K562 (cell line): ENCODE results near the gene IL10RB. TPM values are rescaled to one million over a fixed set of nuclear protein-coding genes. Genes with fewer than 3 reads are reported as not detected.

Experiments
- ARID3B ChIP-seq: fragments of 250-450 bp; sonication (Bioruptor Pico); IDR thresholded peaks from 2 replicates; pipeline ENCODE4 v1.4.0; 2020; ENCODE audit warnings: borderline replicate concordance
- BRF1 ChIP-seq: IDR thresholded peaks from 3 replicates; pipeline ENCODE4 v1.6.1; 2011; ENCODE audit warnings: borderline replicate concordance, mild to moderate bottlenecking; ENCODE audit not compliant: insufficient read length; ENCODE audit errors: extremely low read depth
- CBFA2T2 ChIP-seq: fragments of 450-650 bp; conservative IDR thresholded peaks from 2 replicates; pipeline ENCODE4 v1.6.1; 2017; ENCODE audit warnings: mild to moderate bottlenecking
- CBX3 ChIP-seq, 2 experiments: IDR thresholded peaks; 1 replicate in 1 of 2; 2 replicates in 1 of 2; pipeline ENCODE4 v1.6.1; 2012; ENCODE audit warnings: inconsistent platforms in 2 of 2, low read length in 2 of 2, borderline replicate concordance in 1 of 2, control low read depth in 1 of 2
- CCAR2 ChIP-seq: fragments of 200-400 bp; formaldehyde crosslinking; IDR thresholded peaks from 2 replicates; pipeline ENCODE4 v1.6.1; 2017; ENCODE audit warnings: mild to moderate bottlenecking, low read depth, low read length
- ELK1 ChIP-seq: sonication (generic); formaldehyde crosslinking; IDR thresholded peaks from 2 replicates; pipeline ENCODE4 v1.8.1; 2022; ENCODE audit warnings: missing genetic modification reagents
- HES1 ChIP-seq: fragments of 450-650 bp; IDR thresholded peaks from 2 replicates; pipeline ENCODE4 v1.6.1; 2016; ENCODE audit warnings: low read depth, mild to moderate bottlenecking, moderate library complexity
- HLTF ChIP-seq: fragments of 450-650 bp; IDR thresholded peaks from 2 replicates; pipeline ENCODE4 v1.6.1; 2016
- HNRNPH1 ChIP-seq: fragments of 200-400 bp; formaldehyde crosslinking; optimal IDR thresholded peaks from 2 replicates; pipeline ENCODE3; 2017; ENCODE audit warnings: low read depth, mild to moderate bottlenecking, low read length, moderate library complexity
- MBD2 ChIP-seq: sonication (generic); IDR thresholded peaks from 2 replicates; pipeline ENCODE4 v1.6.1; 2016; ENCODE audit warnings: low read depth, borderline replicate concordance
- MTA1 ChIP-seq: fragments of 450-650 bp; IDR thresholded peaks from 2 replicates; pipeline ENCODE4 v1.6.1; 2017; ENCODE audit warnings: borderline replicate concordance
- NR0B1 ChIP-seq: fragments of 450-650 bp; IDR thresholded peaks from one replicate; pipeline ENCODE4 v1.6.1; 2018; ENCODE audit warnings: mild to moderate bottlenecking, moderate library complexity; ENCODE audit not compliant: partially characterized antibody
- POLR2AphosphoS2 ChIP-seq: IDR thresholded peaks from 2 replicates; pipeline ENCODE4 v1.6.1; 2012; ENCODE audit warnings: low read length, improper control_type of control experiment
- PPARD ChIP-seq: fragments of 250-450 bp; sonication (Bioruptor Pico); IDR thresholded peaks from 2 replicates; pipeline ENCODE4 v1.8.0; 2022; ENCODE audit warnings: inconsistent platforms, mild to moderate bottlenecking, moderate library complexity
- RB1 ChIP-seq: fragments of 450-650 bp; IDR thresholded peaks from 2 replicates; pipeline ENCODE4 v1.6.1; 2017; ENCODE audit warnings: low read depth, mild to moderate bottlenecking
- RBM22 ChIP-seq: fragments of 200-400 bp; formaldehyde crosslinking; IDR thresholded peaks from 2 replicates; pipeline ENCODE4 v1.6.1; 2018; ENCODE audit warnings: low read length, low read depth; ENCODE audit not compliant: poor library complexity, severe bottlenecking
- SP1 ChIP-seq: sonication (generic); formaldehyde crosslinking; IDR thresholded peaks from 2 replicates; pipeline ENCODE4 v1.8.1; 2022; ENCODE audit warnings: mild to moderate bottlenecking, missing genetic modification reagents
- TAF7 ChIP-seq: fragments of 450-650 bp; IDR thresholded peaks from 2 replicates; pipeline ENCODE4 v1.6.1; 2016; ENCODE audit warnings: missing genetic modification characterization, missing compliant biosample characterization
- TARDBP ChIP-seq: fragments of 450-650 bp; IDR thresholded peaks from 2 replicates; pipeline ENCODE4 v1.6.1; 2016
- TBL1XR1 ChIP-seq, 2 experiments: IDR thresholded peaks; 2 replicates each; pipeline ENCODE4 v1.6.1; 2012; ENCODE audit warnings: improper control_type of control experiment in 2 of 2, low read length in 2 of 2, mild to moderate bottlenecking in 1 of 2
- THAP7 ChIP-seq: fragments of 250-450 bp; sonication (Bioruptor Pico); IDR thresholded peaks from 2 replicates; pipeline ENCODE4 v1.5.0; 2021
- ZBED1 ChIP-seq: IDR thresholded peaks from 2 replicates; pipeline ENCODE4 v1.6.1; 2014
- ZNF12 ChIP-seq: sonication (generic); formaldehyde crosslinking; IDR thresholded peaks from 2 replicates; pipeline ENCODE4 v1.4.0; 2020; ENCODE audit warnings: mild to moderate bottlenecking, missing genetic modification reagents
- ZNF551 ChIP-seq: fragments of 250-450 bp; sonication (Bioruptor Pico); IDR thresholded peaks from 2 replicates; pipeline ENCODE4 v1.5.0; 2021; ENCODE audit warnings: mild to moderate bottlenecking, moderate library complexity
- ZNF57 ChIP-seq: fragments of 450-650 bp; formaldehyde crosslinking; IDR thresholded peaks from 2 replicates; pipeline ENCODE4 v1.4.0; 2020; ENCODE audit warnings: mild to moderate bottlenecking, moderate library complexity
- ZNF584 ChIP-seq: fragments of 200-800 bp; sonication (Bioruptor generic); IDR thresholded peaks from 2 replicates; pipeline ENCODE4 v1.6.1; 2016; ENCODE audit warnings: low read depth, mild to moderate bottlenecking, missing genetic modification characterization, missing compliant biosample characterization
- polyA plus RNA-seq, 8 experiments: library from polyadenylated mRNA; depleted of rRNA in 4 of 8; stranded (reverse) in 5 of 8; unstranded in 3 of 8; fragments of >200 nt; fragmentation: Nextera tagmentation in 2 of 8; fragmentation: Illumina TruSeq in 1 of 8; extraction: Ambion mirVana in 2 of 8; extraction: Trizol in 1 of 8; gene quantifications; 2 replicates each; pipeline versions ENCODE4 v1.2.1 to v1.2.3, GENCODE V29; 2011 to 2014; ENCODE audit warnings: inconsistent platforms in 1 of 8, missing spikeins in 1 of 8
- total RNA-seq, 7 experiments: library from RNA; depleted of rRNA in 6 of 7; stranded (reverse); fragments of >200 nt in 6 of 7; fragmentation: Illumina TruSeq in 2 of 7; extraction: Trizol in 2 of 7; gene quantifications; 2 replicates each; pipeline versions ENCODE4 v1.2.1 to v1.2.3, GENCODE V29; 2011 to 2021; ENCODE audit warnings: low replicate concordance in 1 of 7

The IL10RB gene
- total and polyA plus RNA-seq, 9 of the 15 experiments (the other 6 are each of a cell fraction or from before 2014, with no cell fraction given), result 10.9 to 33.8 (median 23.0) TPM

GRCh38 chr21:33266050-33266788 lies at the start of gene IL10RB (continued):
- no peak; the same call in 1 of the 2 replicates for TF ChIP-seq MBD2
- no peak; the same call in 1 of the 2 replicates for TF ChIP-seq THAP7
- no peak for TF ChIP-seq POLR2AphosphoS2
- peak; percentile 69 for TF ChIP-seq RB1
- no peak for TF ChIP-seq ELK1 (CRISPR knock-in tag)
- TF ChIP-seq MTA1, result no peak
- TF ChIP-seq CBFA2T2, result no peak
- no peak for TF ChIP-seq ZNF12 (CRISPR knock-in tag)
- no peak for TF ChIP-seq BRF1
- TF ChIP-seq CBX3 (IDR thresholded peaks at IDR 0.05; ENCODE audit: borderline replicate concordance in 1 of 2, low read length in 2 of 2), result no peak
- no peak for TF ChIP-seq TAF7
- peak; percentile 75 for TF ChIP-seq RBM22
- no peak for TF ChIP-seq ZNF57 (CRISPR knock-in tag)
- no peak for TF ChIP-seq NR0B1
- no peak for TF ChIP-seq PPARD (CRISPR knock-in tag)
- no peak for TF ChIP-seq CCAR2
- TF ChIP-seq ZBED1, result 0 out of 2 replicates have a peak, but pooled peaks have one; percentile 50
- no peak for TF ChIP-seq TARDBP
- TF ChIP-seq ZNF584, result no peak
- TF ChIP-seq HLTF, result no peak
- peak; percentile 69 for TF ChIP-seq SP1
- TF ChIP-seq ARID3B (CRISPR knock-in tag), result no peak
- no peak for TF ChIP-seq HES1
- no peak for TF ChIP-seq ZNF551 (CRISPR knock-in tag)
- no peak for TF ChIP-seq TBL1XR1 (IDR thresholded peaks at IDR 0.05; ENCODE audit: low read length in 2 of 2)
- TF ChIP-seq HNRNPH1, result no peak
